ENCODE data around the gene SRSF1.

DNA sequence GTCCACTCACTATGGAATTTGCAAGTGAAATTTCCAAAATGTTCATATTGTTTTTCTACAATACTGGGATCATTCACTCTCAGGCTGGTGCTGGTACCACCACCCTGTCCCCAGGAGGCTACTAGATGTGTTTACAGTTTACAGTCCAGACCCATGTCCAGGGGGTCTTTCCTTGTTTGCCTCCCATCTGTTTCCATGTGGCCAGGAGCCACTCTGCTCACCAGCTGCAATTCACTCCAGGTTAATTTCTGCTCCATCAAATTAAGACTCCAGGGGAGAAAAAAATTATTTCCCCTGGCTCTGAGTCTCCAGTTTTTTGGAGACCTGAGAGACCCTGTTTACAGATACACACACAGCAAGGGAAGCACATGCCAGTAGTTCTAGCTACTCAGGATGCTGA is 12.5 kb upstream of the SRSF1 start:
- TF ChIP-seq, protein P1, sequence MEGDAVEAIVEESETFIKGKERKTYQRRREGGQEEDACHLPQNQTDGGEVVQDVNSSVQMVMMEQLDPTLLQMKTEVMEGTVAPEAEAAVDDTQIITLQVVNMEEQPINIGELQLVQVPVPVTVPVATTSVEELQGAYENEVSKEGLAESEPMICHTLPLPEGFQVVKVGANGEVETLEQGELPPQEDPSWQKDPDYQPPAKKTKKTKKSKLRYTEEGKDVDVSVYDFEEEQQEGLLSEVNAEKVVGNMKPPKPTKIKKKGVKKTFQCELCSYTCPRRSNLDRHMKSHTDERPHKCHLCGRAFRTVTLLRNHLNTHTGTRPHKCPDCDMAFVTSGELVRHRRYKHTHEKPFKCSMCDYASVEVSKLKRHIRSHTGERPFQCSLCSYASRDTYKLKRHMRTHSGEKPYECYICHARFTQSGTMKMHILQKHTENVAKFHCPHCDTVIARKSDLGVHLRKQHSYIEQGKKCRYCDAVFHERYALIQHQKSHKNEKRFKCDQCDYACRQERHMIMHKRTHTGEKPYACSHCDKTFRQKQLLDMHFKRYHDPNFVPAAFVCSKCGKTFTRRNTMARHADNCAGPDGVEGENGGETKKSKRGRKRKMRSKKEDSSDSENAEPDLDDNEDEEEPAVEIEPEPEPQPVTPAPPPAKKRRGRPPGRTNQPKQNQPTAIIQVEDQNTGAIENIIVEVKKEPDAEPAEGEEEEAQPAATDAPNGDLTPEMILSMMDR (conservative IDR thresholded peaks at IDR 0.05 in 1 of 2, IDR thresholded peaks at IDR 0.05 in 1 of 2; ENCODE audit: extremely low read depth in 1 of 2, insufficient read depth in 1 of 2, low read depth in 1 of 2, low read length in 2 of 2), result no peak
- no peak for TF ChIP-seq EZH2 (IDR thresholded peaks at IDR 0.05; ENCODE audit: borderline replicate concordance, low read length)
